ENCODE data around the gene KCTD15.
A peak's percentile ranks its signal among the peaks of the same experiment; 100 is the strongest.

DNA sequence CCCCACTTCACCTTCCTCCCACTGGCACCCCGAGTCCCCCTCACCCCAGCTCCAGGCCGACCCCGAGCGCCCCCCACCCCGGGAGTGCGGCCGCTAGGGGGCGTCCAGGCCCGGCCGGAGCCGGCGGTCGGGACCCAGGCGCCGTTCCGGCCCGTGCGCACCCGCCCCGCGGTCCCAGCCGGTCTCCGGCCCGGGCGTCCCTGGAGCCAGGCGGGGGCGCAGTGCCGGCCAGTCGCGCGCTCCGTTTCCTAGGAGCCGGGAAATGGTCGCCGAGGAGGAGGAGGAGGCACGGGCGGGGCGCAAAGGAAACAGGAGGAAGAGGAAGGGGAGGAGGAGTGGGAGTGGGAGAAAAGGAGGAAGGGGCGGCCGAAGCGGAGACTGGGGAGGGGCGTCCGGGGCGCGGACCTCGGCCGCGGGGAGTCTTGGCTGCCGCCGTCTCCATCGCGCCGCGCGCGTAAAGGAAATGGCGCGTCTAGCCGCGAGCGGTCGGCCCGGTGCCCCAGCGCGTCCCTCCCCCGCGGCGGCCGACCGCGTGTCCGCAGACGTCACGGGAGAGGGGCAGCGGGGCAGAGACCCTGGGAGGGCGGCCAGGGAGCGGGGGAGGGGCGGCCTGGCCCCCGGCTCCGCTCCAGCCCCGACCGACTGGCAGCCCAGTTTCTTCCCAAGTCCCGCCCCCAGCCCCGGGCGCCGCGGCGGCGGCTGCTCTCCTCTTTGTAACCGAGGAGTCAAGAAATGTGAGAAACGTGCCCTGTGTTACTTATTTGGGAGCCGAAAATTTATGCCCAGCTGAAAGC lies 1.1 kb upstream of the KCTD15 start:
- TF ChIP-seq, protein P1, sequence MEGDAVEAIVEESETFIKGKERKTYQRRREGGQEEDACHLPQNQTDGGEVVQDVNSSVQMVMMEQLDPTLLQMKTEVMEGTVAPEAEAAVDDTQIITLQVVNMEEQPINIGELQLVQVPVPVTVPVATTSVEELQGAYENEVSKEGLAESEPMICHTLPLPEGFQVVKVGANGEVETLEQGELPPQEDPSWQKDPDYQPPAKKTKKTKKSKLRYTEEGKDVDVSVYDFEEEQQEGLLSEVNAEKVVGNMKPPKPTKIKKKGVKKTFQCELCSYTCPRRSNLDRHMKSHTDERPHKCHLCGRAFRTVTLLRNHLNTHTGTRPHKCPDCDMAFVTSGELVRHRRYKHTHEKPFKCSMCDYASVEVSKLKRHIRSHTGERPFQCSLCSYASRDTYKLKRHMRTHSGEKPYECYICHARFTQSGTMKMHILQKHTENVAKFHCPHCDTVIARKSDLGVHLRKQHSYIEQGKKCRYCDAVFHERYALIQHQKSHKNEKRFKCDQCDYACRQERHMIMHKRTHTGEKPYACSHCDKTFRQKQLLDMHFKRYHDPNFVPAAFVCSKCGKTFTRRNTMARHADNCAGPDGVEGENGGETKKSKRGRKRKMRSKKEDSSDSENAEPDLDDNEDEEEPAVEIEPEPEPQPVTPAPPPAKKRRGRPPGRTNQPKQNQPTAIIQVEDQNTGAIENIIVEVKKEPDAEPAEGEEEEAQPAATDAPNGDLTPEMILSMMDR (IDR thresholded peaks at IDR 0.05) = peak in 5 of 6 experiments; percentile 11 to 67 (median 44)
- no peak for TF ChIP-seq POLR2A (IDR thresholded peaks at IDR 0.05)
